K562 (cell line): ENCODE measurements around the gene TLR1. TPM values are rescaled to one million over a fixed set of nuclear protein-coding genes. Genes with fewer than 3 reads are reported as not detected.

Source experiments
- ATAC-seq: fragments of 200-7000 bp; cut with Tn5 transposase; 3 replicates; pipeline ENCODE4 v1.9.1; 2020; ENCODE audit warnings: moderate library complexity
- BruUV-seq: library from RNA; stranded (reverse); fragments of 400-500 nt; replicated peaks from 2 replicates; lab custom pipeline; 2021; lab: Mats Ljungman, UMichigan
- CTCF ChIA-PET: fragments of 300-600 bp; formaldehyde crosslinking; extraction: SDS; loops from one replicate; lab custom pipeline; 2021; ENCODE audit warnings: low intra/inter-chr PET ratio; lab: Yijun Ruan, JAX
- POLR2A ChIA-PET: fragments of 300-600, 350-650 bp; sonication (Branson Sonifier 250); formaldehyde crosslinking; extraction: SDS; loops from one replicate; lab custom pipeline; 2021; ENCODE audit warnings: antibody characterized with exemption, inconsistent platforms; lab: Yijun Ruan, JAX
- DNase-seq, 4 experiments: peaks; one replicate each; pipeline versions ENCODE4 v3.0.0 to v3.0.0-alpha.2; 2011 to 2018; ENCODE audit warnings: low spot score in 3 of 4, mixed read lengths in 3 of 4; ENCODE audit errors: extremely low read depth in 1 of 4
- FAIRE-seq: peaks from 2 replicates; lab custom pipeline; 2011; peaks lifted over from hg19 to GRCh38; lab: Jason Lieb, UNC
- H2AFZ ChIP-seq: 2 replicates; pipeline ENCODE4 v1.6.0; 2011; ENCODE audit warnings: low read depth, low read length, control low read depth, inconsistent platforms
- H3K27ac ChIP-seq: fragments of 200-600 bp; 3 replicates; pipeline ENCODE4 v1.8.0; 2011; ENCODE audit warnings: low read depth, mild to moderate bottlenecking, control low read depth, inconsistent platforms, low read length, moderate library complexity, mixed read lengths; ENCODE audit errors: extremely low read depth
- H3K27me3 ChIP-seq, 2 experiments: fragments of 300-600 bp in 1 of 2; 2 replicates in 1 of 2; 3 replicates in 1 of 2; pipeline versions ENCODE4 v1.6.0 to v1.8.0; 2011; ENCODE audit warnings: inconsistent platforms in 2 of 2, low read length in 2 of 2, mild to moderate bottlenecking in 1 of 2, mixed read lengths in 1 of 2, moderate library complexity in 1 of 2; ENCODE audit not compliant: control insufficient read depth in 2 of 2, insufficient read depth in 2 of 2
- H3K36me3 ChIP-seq: fragments of 300-600 bp; 3 replicates; pipeline ENCODE4 v1.8.0; 2011; ENCODE audit warnings: mild to moderate bottlenecking, low read length, inconsistent platforms; ENCODE audit not compliant: control insufficient read depth, insufficient read depth
- H3K4me1 ChIP-seq, 2 experiments: fragments of 200-600 bp in 1 of 2; replicated peaks in 1 of 2; 2 replicates in 1 of 2; 3 replicates in 1 of 2; pipeline versions ENCODE4 v1.5.1 to v1.8.0; 2011; ENCODE audit warnings: inconsistent platforms in 2 of 2, low read length in 2 of 2, mild to moderate bottlenecking in 1 of 2, mixed read lengths in 1 of 2, moderate library complexity in 1 of 2; ENCODE audit not compliant: control insufficient read depth in 2 of 2, insufficient read depth in 2 of 2
- H3K4me2 ChIP-seq: 2 replicates; pipeline ENCODE4 v1.6.1; 2011; ENCODE audit warnings: low read length, control low read depth, inconsistent platforms, mixed read lengths; ENCODE audit not compliant: insufficient read depth
- H3K4me3 ChIP-seq: fragments of 200-600 bp; sonication (generic), shearing (Covaris generic); 2 replicates; pipeline ENCODE4 v1.5.1; 2016; ENCODE audit warnings: control low read depth, inconsistent platforms
- H3K79me2 ChIP-seq: fragments of 200-600 bp; 3 replicates; pipeline ENCODE4 v1.8.0; 2011; ENCODE audit warnings: low read length, inconsistent platforms; ENCODE audit not compliant: control insufficient read depth, insufficient read depth
- H3K9ac ChIP-seq, 2 experiments: 2 replicates each; pipeline versions ENCODE4 v1.6.0 to v1.6.1; 2011; ENCODE audit warnings: low read depth in 2 of 2, low read length in 2 of 2, control low read depth in 1 of 2, inconsistent platforms in 1 of 2, mild to moderate bottlenecking in 1 of 2, mixed read lengths in 1 of 2; ENCODE audit not compliant: insufficient read depth in 1 of 2
- H3K9me1 ChIP-seq: one replicate; pipeline ENCODE4 v1.6.0; 2011; ENCODE audit warnings: inconsistent platforms, mild to moderate bottlenecking, low read length, moderate library complexity; ENCODE audit not compliant: control insufficient read depth, insufficient read depth
- H3K9me3 ChIP-seq: replicated peaks from 2 replicates; pipeline ENCODE4 v1.5.1; 2011; ENCODE audit warnings: low read depth, low read length, inconsistent platforms; ENCODE audit not compliant: control insufficient read depth, insufficient read depth
- H4K20me1 ChIP-seq: replicated peaks from 2 replicates; pipeline ENCODE4 v1.6.1; 2011; ENCODE audit warnings: low read length, inconsistent platforms, mixed read lengths; ENCODE audit not compliant: control insufficient read depth, insufficient read depth
- ADNP ChIP-seq: fragments of 200-800 bp; sonication (Bioruptor generic); IDR thresholded peaks from 2 replicates; pipeline ENCODE4 v1.6.1; 2016; ENCODE audit warnings: missing genetic modification characterization, missing compliant biosample characterization
- CBX1 ChIP-seq: sonication (generic); IDR thresholded peaks from 2 replicates; pipeline ENCODE4 v1.6.1; 2016; ENCODE audit warnings: antibody characterized with exemption, low read depth, mild to moderate bottlenecking
- FOXK1 ChIP-seq: sonication (generic); formaldehyde crosslinking; IDR thresholded peaks from 2 replicates; pipeline ENCODE4 v1.8.0; 2022; ENCODE audit warnings: missing genetic modification reagents, mild to moderate bottlenecking, borderline replicate concordance
- FOXK2 ChIP-seq, 2 experiments: fragments of 450-650 bp; IDR thresholded peaks in 1 of 2; conservative IDR thresholded peaks in 1 of 2; 2 replicates each; pipeline ENCODE4 v1.6.1; 2016; ENCODE audit warnings: low read depth in 2 of 2, mild to moderate bottlenecking in 1 of 2
- HDGF ChIP-seq: fragments of 450-650 bp; IDR thresholded peaks from 2 replicates; pipeline ENCODE4 v1.6.1; 2016
- HSF4 ChIP-seq: fragments of 250-450 bp; sonication (Bioruptor Pico); IDR thresholded peaks from 2 replicates; pipeline ENCODE4 v2.1.2; 2022; ENCODE audit warnings: mild to moderate bottlenecking, moderate library complexity, borderline replicate concordance
- MTA1 ChIP-seq: fragments of 450-650 bp; IDR thresholded peaks from 2 replicates; pipeline ENCODE4 v1.6.1; 2017; ENCODE audit warnings: borderline replicate concordance
- MYBL2 ChIP-seq, 2 experiments: fragments of 450-650 bp in 1 of 2; sonication (generic) in 1 of 2; formaldehyde crosslinking in 1 of 2; IDR thresholded peaks; 2 replicates each; pipeline versions ENCODE4 v1.6.1 to v1.8.1; 2017 to 2022; ENCODE audit warnings: borderline replicate concordance in 1 of 2, inconsistent platforms in 1 of 2, low read depth in 1 of 2, mild to moderate bottlenecking in 1 of 2, missing genetic modification reagents in 1 of 2, moderate library complexity in 1 of 2
- PCBP2 ChIP-seq: fragments of 200-400 bp; formaldehyde crosslinking; IDR thresholded peaks from 2 replicates; pipeline ENCODE4 v1.6.1; 2018; ENCODE audit warnings: low read length, low read depth, mild to moderate bottlenecking, moderate library complexity; ENCODE audit not compliant: poor library complexity, severe bottlenecking
- PHB2 ChIP-seq: fragments of 450-650 bp; IDR thresholded peaks from 2 replicates; pipeline ENCODE4 v1.6.1; 2017; ENCODE audit warnings: low read depth
- PHF20 ChIP-seq: fragments of 450-650 bp; IDR thresholded peaks from 2 replicates; pipeline ENCODE4 v1.6.1; 2018; ENCODE audit not compliant: partially characterized antibody
- TRIM24 ChIP-seq, 2 experiments: fragments of 450-650 bp; IDR thresholded peaks; 2 replicates each; pipeline ENCODE4 v1.6.1; 2016
- WGBS: fragments of 100-300 bp; shearing (Covaris generic); methylation state at CpG from one replicate; pipeline ENCODE4 v1.1.6; 2016; ENCODE audit warnings: low coverage, mixed read lengths; ENCODE audit not compliant: insufficient coverage; ENCODE audit errors: missing lambda C conversion rate; 5-methylcytosine and 5-hydroxymethylcytosine counted together
- in situ Hi-C: fragments of 300-500 bp; cut with MboI; formaldehyde crosslinking; loops from 4 replicates; pipeline ENCODE4 v1.15.0; 2018; ENCODE audit warnings: inconsistent platforms, mixed read lengths
- intact Hi-C: fragments of 100-400 bp; cut with micrococcal nuclease; formaldehyde crosslinking; loops from 2 replicates; pipeline ENCODE4 v1.14.2; 2022
- polyA plus RNA-seq, 8 experiments: library from polyadenylated mRNA; depleted of rRNA in 4 of 8; stranded (reverse) in 5 of 8; unstranded in 3 of 8; fragments of >200 nt; fragmentation: Nextera tagmentation in 2 of 8; fragmentation: Illumina TruSeq in 1 of 8; extraction: Ambion mirVana in 2 of 8; extraction: Trizol in 1 of 8; gene quantifications; 2 replicates each; pipeline versions ENCODE4 v1.2.1 to v1.2.3, GENCODE V29; 2011 to 2014; ENCODE audit warnings: inconsistent platforms in 1 of 8, missing spikeins in 1 of 8
- total RNA-seq, 7 experiments: library from RNA; depleted of rRNA in 6 of 7; stranded (reverse); fragments of >200 nt in 6 of 7; fragmentation: Illumina TruSeq in 2 of 7; extraction: Trizol in 2 of 7; gene quantifications; 2 replicates each; pipeline versions ENCODE4 v1.2.1 to v1.2.3, GENCODE V29; 2011 to 2021; ENCODE audit warnings: low replicate concordance in 1 of 7
- TF ChIP-seq, protein P1 (sequence below), 2 experiments: fragments of 450-650 bp; IDR thresholded peaks; 2 replicates each; pipeline ENCODE4 v1.6.1; 2016
- TF ChIP-seq, protein P2 (sequence below): fragments of 250-450 bp; sonication (Bioruptor Pico); IDR thresholded peaks from 2 replicates; pipeline ENCODE4 v1.5.0; 2021
- TF ChIP-seq, protein P3 (sequence below), 2 experiments: fragments of 450-650 bp in 1 of 2; IDR thresholded peaks; 2 replicates each; pipeline ENCODE4 v1.6.1; 2011 to 2017; ENCODE audit warnings: low read depth in 2 of 2, antibody characterized with exemption in 1 of 2, borderline replicate concordance in 1 of 2, low read length in 1 of 2, mild to moderate bottlenecking in 1 of 2, mixed read lengths in 1 of 2; ENCODE audit not compliant: control insufficient read depth in 1 of 2

The TLR1 gene
- total and polyA plus RNA-seq, 9 of the 15 experiments (the other 6 are each of a cell fraction or from before 2014, with no cell fraction given), result 0.11 to 0.49 (median 0.29) TPM

DNA sequence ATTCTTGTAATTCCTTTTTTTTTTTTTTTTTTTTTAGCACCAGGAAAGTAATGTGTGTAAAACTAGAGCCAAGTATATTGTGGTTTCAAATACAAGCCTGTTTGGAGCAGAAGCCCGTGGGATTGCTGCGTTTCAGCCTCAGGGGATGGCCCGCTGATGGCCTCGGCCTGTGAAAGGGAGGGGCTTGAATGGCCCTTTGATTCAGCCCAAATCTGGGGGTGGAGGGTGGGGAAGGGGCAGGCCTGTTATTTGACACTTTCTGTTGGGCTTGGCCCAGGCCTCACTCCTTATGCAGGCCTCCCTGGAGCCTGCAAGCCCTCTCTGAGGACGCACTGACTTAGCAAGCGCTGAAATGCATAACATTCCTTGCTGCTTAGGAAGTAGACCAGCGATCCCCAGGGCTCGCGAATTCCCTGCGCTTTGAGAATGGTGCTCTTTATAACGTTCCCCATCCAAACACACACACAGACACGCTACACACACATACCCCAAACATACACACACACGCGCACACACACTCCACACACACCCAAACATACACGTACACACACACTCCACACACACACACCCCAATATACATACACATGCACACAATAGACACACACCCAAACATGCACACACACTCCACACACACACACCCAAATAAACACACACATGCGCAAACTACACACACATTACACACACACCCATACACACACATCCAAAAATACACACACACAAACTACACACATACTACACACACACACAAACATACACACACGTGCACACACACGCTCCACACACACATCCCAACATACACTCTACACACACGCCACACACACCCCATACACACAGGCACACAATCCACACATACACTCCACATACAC, 51.4 kb downstream of the TLR1 start:
- 50% methylated on average over 19 of the region's 19 CpGs for WGBS
- H3K9ac ChIP-seq, result peak overlapping the region in 1 of 2 experiments; percentile 19; a peak in 1 of 4 replicates
- H3K36me3 ChIP-seq, result no peaks in the 10 kb centered on the region
- H3K79me2 ChIP-seq, result no peaks in the 10 kb centered on the region
- in situ Hi-C loops, result no loop called here
- intact Hi-C loops, result no loop called here
- H3K4me3 ChIP-seq, result no peak overlapping the region
- DNase-seq (peak in 2 of 4 experiments; percentile 17 to 64), FAIRE-seq (peak; percentile 67), ATAC-seq (peak; percentile 85)
- H2AFZ ChIP-seq, result peak overlapping the region; percentile 79
- no peaks in the 10 kb centered on the region for H3K9me3 ChIP-seq
- ChIA-PET CTCF (no interaction called here), POLR2A (no interaction called here)
- BruUV-seq, result no TSS peak
- peaks cover 6 to 8% of the 10 kb centered on the region in 2 experiments; a peak in 3 of 5 replicates for H3K4me1 ChIP-seq
- no peaks in the 10 kb centered on the region for H3K9me1 ChIP-seq
- H4K20me1 ChIP-seq, result no peaks in the 10 kb centered on the region
- no peak overlapping the region for H3K27ac ChIP-seq
- H3K27me3 ChIP-seq, result peaks cover 0 to 5% of the 10 kb centered on the region in 2 experiments; a peak in 1 of 5 replicates
- H3K4me2 ChIP-seq, result no peak overlapping the region; the same call in 1 of the 2 replicates
- TF ChIP-seq, protein P1, sequence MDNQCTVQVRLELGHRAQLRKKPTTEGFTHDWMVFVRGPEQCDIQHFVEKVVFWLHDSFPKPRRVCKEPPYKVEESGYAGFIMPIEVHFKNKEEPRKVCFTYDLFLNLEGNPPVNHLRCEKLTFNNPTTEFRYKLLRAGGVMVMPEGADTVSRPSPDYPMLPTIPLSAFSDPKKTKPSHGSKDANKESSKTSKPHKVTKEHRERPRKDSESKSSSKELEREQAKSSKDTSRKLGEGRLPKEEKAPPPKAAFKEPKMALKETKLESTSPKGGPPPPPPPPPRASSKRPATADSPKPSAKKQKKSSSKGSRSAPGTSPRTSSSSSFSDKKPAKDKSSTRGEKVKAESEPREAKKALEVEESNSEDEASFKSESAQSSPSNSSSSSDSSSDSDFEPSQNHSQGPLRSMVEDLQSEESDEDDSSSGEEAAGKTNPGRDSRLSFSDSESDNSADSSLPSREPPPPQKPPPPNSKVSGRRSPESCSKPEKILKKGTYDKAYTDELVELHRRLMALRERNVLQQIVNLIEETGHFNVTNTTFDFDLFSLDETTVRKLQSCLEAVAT (IDR thresholded peaks at IDR 0.05), result peak; percentile 44 to 66; a peak in 1 of 4 replicates
- TF ChIP-seq MTA1, result peak; percentile 28; the same call in 1 of the 2 replicates
- peak in 1 of 2 experiments; percentile 52; a peak in 1 of 4 replicates for TF ChIP-seq TRIM24 (IDR thresholded peaks at IDR 0.05)
- 0 out of 2 replicates have a peak, but pooled peaks have one; percentile 24 for TF ChIP-seq CBX1
- no peak for TF ChIP-seq PCBP2
- TF ChIP-seq FOXK1 (CRISPR knock-in tag), result no peak
- no peak for TF ChIP-seq HSF4 (CRISPR knock-in tag)
- peak; percentile 88 for TF ChIP-seq HDGF
- TF ChIP-seq, protein P2, sequence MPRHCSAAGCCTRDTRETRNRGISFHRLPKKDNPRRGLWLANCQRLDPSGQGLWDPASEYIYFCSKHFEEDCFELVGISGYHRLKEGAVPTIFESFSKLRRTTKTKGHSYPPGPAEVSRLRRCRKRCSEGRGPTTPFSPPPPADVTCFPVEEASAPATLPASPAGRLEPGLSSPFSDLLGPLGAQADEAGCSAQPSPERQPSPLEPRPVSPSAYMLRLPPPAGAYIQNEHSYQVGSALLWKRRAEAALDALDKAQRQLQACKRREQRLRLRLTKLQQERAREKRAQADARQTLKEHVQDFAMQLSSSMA (CRISPR knock-in tag), result no peak
- peak; percentile 38; the same call in 1 of the 2 replicates for TF ChIP-seq MYBL2 (IDR thresholded peaks at IDR 0.05; ENCODE audit: low read depth)
- TF ChIP-seq MYBL2 (CRISPR knock-in tag; IDR thresholded peaks at IDR 0.05; ENCODE audit: borderline replicate concordance), result no peak
- TF ChIP-seq PHB2, result 0 out of 2 replicates have a peak, but pooled peaks have one; percentile 24
- TF ChIP-seq ADNP (tag), result peak; percentile 56; the same call in 1 of the 2 replicates
- TF ChIP-seq, protein P3, sequence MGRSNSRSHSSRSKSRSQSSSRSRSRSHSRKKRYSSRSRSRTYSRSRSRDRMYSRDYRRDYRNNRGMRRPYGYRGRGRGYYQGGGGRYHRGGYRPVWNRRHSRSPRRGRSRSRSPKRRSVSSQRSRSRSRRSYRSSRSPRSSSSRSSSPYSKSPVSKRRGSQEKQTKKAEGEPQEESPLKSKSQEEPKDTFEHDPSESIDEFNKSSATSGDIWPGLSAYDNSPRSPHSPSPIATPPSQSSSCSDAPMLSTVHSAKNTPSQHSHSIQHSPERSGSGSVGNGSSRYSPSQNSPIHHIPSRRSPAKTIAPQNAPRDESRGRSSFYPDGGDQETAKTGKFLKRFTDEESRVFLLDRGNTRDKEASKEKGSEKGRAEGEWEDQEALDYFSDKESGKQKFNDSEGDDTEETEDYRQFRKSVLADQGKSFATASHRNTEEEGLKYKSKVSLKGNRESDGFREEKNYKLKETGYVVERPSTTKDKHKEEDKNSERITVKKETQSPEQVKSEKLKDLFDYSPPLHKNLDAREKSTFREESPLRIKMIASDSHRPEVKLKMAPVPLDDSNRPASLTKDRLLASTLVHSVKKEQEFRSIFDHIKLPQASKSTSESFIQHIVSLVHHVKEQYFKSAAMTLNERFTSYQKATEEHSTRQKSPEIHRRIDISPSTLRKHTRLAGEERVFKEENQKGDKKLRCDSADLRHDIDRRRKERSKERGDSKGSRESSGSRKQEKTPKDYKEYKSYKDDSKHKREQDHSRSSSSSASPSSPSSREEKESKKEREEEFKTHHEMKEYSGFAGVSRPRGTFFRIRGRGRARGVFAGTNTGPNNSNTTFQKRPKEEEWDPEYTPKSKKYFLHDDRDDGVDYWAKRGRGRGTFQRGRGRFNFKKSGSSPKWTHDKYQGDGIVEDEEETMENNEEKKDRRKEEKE (IDR thresholded peaks at IDR 0.05; ENCODE audit: borderline replicate concordance in 1 of 2, control insufficient read depth in 1 of 2, low read depth in 2 of 2, low read length in 1 of 2), result peak in 1 of 2 experiments; percentile 62; a peak in 1 of 4 replicates
- 0 out of 4 replicates have a peak, but pooled peaks of 1 of the 2 experiments have one; percentile 16 for TF ChIP-seq FOXK2 (conservative IDR thresholded peaks at IDR 0.05 in 1 of 2, IDR thresholded peaks at IDR 0.05 in 1 of 2; ENCODE audit: low read depth in 2 of 2)
- peak; percentile 74 for TF ChIP-seq PHF20
